ENCODE data around the gene OSR1. TPM values are rescaled to one million over a fixed set of nuclear protein-coding genes. Genes with fewer than 3 reads are reported as not detected.

OSR1 gene
- total and polyA plus RNA-seq, 2 donors (not counting 3 experiments of a cell fraction or from before 2014, with no cell fraction given) = not detected

DNA sequence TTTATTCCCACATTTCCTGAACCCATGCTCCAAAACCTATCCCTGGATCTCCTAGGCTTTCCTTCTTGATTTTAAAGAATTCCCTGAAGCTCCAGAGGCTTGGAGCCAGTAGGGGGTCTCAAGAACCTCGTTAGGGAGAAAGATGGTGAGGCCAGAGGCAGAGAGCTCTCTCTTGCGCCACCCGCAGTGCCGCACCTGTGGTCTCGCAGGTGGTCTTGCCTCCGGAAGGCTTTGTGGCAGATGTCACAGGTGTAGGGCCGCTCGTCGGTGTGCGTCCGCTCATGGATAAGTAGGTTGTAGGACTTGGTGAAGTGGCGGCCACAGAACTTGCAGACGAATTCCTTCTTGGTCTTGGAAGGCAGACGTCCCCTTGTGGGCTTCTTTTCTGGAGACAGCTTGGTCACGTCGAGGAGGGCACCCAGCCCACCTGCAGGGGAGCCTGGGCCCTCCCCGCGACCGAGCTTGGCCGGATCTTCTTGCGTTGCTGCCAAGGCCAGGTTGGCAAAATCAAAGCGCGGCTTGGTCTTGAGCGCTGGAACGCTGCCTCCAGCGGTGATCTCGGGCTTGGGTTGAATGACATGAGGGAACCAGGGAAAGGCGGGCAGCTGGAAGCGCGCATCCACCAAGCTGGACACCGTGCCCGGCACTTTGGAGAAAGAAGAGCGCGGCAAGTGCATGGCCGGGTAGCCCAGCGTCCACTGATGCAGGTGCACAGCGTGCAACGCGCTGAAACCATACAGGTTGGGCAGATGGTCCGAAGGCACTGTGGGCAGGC is 5.3 kb downstream of the OSR1 start:
- TF ChIP-seq POLR2A (IDR thresholded peaks at IDR 0.05; ENCODE audit: low read depth, low read length) (no peak), EZH2 (IDR thresholded peaks at IDR 0.05; ENCODE audit: borderline replicate concordance, low read depth, low read length, severe bottlenecking) (peak; percentile 43), JUN (IDR thresholded peaks at IDR 0.05; ENCODE audit: borderline replicate concordance, insufficient read depth, insufficient read length, low read depth) (no peak)
- TF ChIP-seq, protein P1, sequence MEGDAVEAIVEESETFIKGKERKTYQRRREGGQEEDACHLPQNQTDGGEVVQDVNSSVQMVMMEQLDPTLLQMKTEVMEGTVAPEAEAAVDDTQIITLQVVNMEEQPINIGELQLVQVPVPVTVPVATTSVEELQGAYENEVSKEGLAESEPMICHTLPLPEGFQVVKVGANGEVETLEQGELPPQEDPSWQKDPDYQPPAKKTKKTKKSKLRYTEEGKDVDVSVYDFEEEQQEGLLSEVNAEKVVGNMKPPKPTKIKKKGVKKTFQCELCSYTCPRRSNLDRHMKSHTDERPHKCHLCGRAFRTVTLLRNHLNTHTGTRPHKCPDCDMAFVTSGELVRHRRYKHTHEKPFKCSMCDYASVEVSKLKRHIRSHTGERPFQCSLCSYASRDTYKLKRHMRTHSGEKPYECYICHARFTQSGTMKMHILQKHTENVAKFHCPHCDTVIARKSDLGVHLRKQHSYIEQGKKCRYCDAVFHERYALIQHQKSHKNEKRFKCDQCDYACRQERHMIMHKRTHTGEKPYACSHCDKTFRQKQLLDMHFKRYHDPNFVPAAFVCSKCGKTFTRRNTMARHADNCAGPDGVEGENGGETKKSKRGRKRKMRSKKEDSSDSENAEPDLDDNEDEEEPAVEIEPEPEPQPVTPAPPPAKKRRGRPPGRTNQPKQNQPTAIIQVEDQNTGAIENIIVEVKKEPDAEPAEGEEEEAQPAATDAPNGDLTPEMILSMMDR (IDR thresholded peaks at IDR 0.05; ENCODE audit: extremely low read depth in 1 of 2, insufficient read depth in 1 of 2, low read depth in 1 of 2, low read length in 2 of 2) = peak in 1 of 2 donors; percentile 10
- TF ChIP-seq, protein P2, sequence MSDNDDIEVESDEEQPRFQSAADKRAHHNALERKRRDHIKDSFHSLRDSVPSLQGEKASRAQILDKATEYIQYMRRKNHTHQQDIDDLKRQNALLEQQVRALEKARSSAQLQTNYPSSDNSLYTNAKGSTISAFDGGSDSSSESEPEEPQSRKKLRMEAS (IDR thresholded peaks at IDR 0.05; ENCODE audit: insufficient read depth, insufficient read length) = no peak
- Histone ChIP-seq H4K20me1 (replicated peaks; ENCODE audit: control insufficient read depth, extremely low read depth, insufficient read depth, low read length) (no peaks in the 10 kb centered on the region), H3K9me1 (replicated peaks; ENCODE audit: control insufficient read depth, extremely low read depth, insufficient read depth, low read length) (no peaks in the 10 kb centered on the region), H3K79me2 (ENCODE audit: control insufficient read depth, insufficient read depth, low read length) (no peaks in the 10 kb centered on the region), H3K4me3 (replicated peaks in 1 of 3; ENCODE audit: insufficient read depth in 1 of 3, low read depth in 1 of 3, low read length in 3 of 3) (no peak overlapping the region), H3K27me3 (ENCODE audit: control insufficient read depth in 2 of 2, insufficient read depth in 2 of 2, low read length in 2 of 2) (peaks cover 72 to 79% of the 10 kb centered on the region in 2 experiments), H3K4me2 (ENCODE audit: insufficient read depth, low read length) (no peak overlapping the region), H3K9me3 (replicated peaks; ENCODE audit: control insufficient read depth, insufficient read depth, low read length) (no peaks in the 10 kb centered on the region), H2AFZ (ENCODE audit: low read depth, low read length) (no peak overlapping the region), H3K36me3 (ENCODE audit: control insufficient read depth in 2 of 2, extremely low read depth in 1 of 2, insufficient read depth in 2 of 2, low read length in 2 of 2) (no peaks in the 10 kb centered on the region), H3K27ac (ENCODE audit: insufficient read depth, low read depth, low read length) (no peak overlapping the region), H3K4me1 (ENCODE audit: control insufficient read depth, extremely low read depth, insufficient read depth, low read length) (no peaks in the 10 kb centered on the region), H3K9ac (replicated peaks; ENCODE audit: extremely low read depth, insufficient read depth, low read length) (no peak overlapping the region)
- no TSS peak for BruUV-seq (replicated peaks)
- FAIRE-seq (no peak), DNase-seq (ENCODE audit: low read depth, low spot score) (no peak)
- intact Hi-C loops (cut with micrococcal nuclease) (no loop called here), dilution Hi-C loops (cut with MboI; ENCODE audit: extremely low pct_ligation_motif_present, low sequenced_read_pairs) (no loop called here)
- ChIA-PET POLR2A (no interaction called here), CTCF (interaction anchor here (1.0 to 1.2 kb wide), 2 partner anchors 9 to 10 kb away, joined by 3 read pairs; no protein-coding TSS in a partner anchor)
